ENCODE results near the gene CFAP57. TPM values are rescaled to one million over a fixed set of nuclear protein-coding genes. Genes with fewer than 3 reads are reported as not detected.

Gene CFAP57
- total and polyA plus RNA-seq, 2 donors (not counting 1 experiment from before 2014, with no cell fraction given), result 0.07 to 0.44 TPM

- peak overlapping the region; percentile 68 to 69 for H3K27ac ChIP-seq (ENCODE audit: low read length in 2 of 2)
- peak overlapping the region; percentile 80 for H2AFZ ChIP-seq (ENCODE audit: insufficient read depth, low read depth, low read length, poor library complexity, severe bottlenecking)
- H3K27me3 ChIP-seq (replicated peaks in 1 of 4; ENCODE audit: control extremely low read depth in 1 of 4, control insufficient read depth in 3 of 4, insufficient read depth in 4 of 4, low read length in 3 of 4), result no peaks in the 10 kb centered on the region
- DNase-seq (no peak), ATAC-seq (ENCODE audit: low read depth) (no peak)
- H3K9me3 ChIP-seq (ENCODE audit: control extremely low read depth in 1 of 3, control insufficient read depth in 2 of 3, insufficient read depth in 1 of 3, low read length in 2 of 3), result no peaks in the 10 kb centered on the region
- WGBS (ENCODE audit: insufficient coverage), result no CpG with 5 or more reads among the region's 1 CpG
- no peaks in the 10 kb centered on the region for H3K79me2 ChIP-seq (ENCODE audit: control insufficient read depth, insufficient read depth, low read length)
- no peaks in the 10 kb centered on the region for H3K27me3 Mint-ChIP-seq
- H3K4me3 Mint-ChIP-seq, result peak overlapping the region; percentile 67
- H3K4me2 ChIP-seq (replicated peaks; ENCODE audit: low read depth, low read length, poor library complexity, severe bottlenecking), result peak overlapping the region; percentile 58
- POLR2A ChIA-PET, result no interaction called here
- H3K4me1 Mint-ChIP-seq, result peaks cover 27% of the 10 kb centered on the region
- peak overlapping the region; percentile 96 for H3K27ac Mint-ChIP-seq
- peak overlapping the region; percentile 13 for H3K9ac ChIP-seq (ENCODE audit: low read length)
- no peaks in the 10 kb centered on the region for H4K20me1 ChIP-seq (ENCODE audit: control insufficient read depth, insufficient read depth, low read length, poor library complexity, severe bottlenecking)
- no peaks in the 10 kb centered on the region for H3K9me3 Mint-ChIP-seq (ENCODE audit: insufficient read depth)
- TF ChIP-seq CTCF (IDR thresholded peaks at IDR 0.05) (no peak), EZH2 (IDR thresholded peaks at IDR 0.05; ENCODE audit: borderline replicate concordance, insufficient read depth, low read depth, low read length, poor library complexity, severe bottlenecking) (no peak)
- H3K36me3 ChIP-seq (replicated peaks in 1 of 2; ENCODE audit: control extremely low read depth in 1 of 2, control insufficient read depth in 1 of 2, extremely low read depth in 1 of 2, insufficient read depth in 2 of 2, low read length in 1 of 2), result no peaks in the 10 kb centered on the region
- peaks cover 23 to 26% of the 10 kb centered on the region in 2 donors for H3K4me1 ChIP-seq (ENCODE audit: control insufficient read depth in 2 of 2, insufficient read depth in 2 of 2, low read length in 2 of 2)
- peak overlapping the region in 1 of 5 experiments; percentile 21 for H3K4me3 ChIP-seq (ENCODE audit: control extremely low read depth in 1 of 5, extremely low read depth in 1 of 5, insufficient read depth in 1 of 5, low read depth in 2 of 5, low read length in 4 of 5)
- CTCF ChIA-PET, result interaction anchor here (1.0 to 17.5 kb wide), 4 partner anchors 148 to 309 kb away, joined by 3 to 332 read pairs (median 4); no protein-coding TSS in a partner anchor
- intact Hi-C loops (cut with micrococcal nuclease), result loop anchor here (2.0 kb wide), 1 partner anchor 17 kb away; no protein-coding TSS in a partner anchor
Measured at GRCh38 chr1:43221797-43222196, 49.7 kb downstream of the CFAP57 start.

GRCh38 chr1:43222879-43223278 lies 50.7 kb downstream of the CFAP57 start:
- Mint-ChIP-seq H3K27me3 (no peaks in the 10 kb centered on the region), H3K4me1 (peaks cover 30% of the 10 kb centered on the region), H3K27ac (peak overlapping the region; percentile 96), H3K9me3 (ENCODE audit: insufficient read depth) (no peaks in the 10 kb centered on the region), H3K4me3 (no peak overlapping the region)
- 92% methylated on average over 7 of the region's 9 CpGs for WGBS (ENCODE audit: insufficient coverage)
- H2AFZ ChIP-seq (ENCODE audit: insufficient read depth, low read depth, low read length, poor library complexity, severe bottlenecking), result no peak overlapping the region
- H3K4me2 ChIP-seq (replicated peaks; ENCODE audit: low read depth, low read length, poor library complexity, severe bottlenecking), result no peak overlapping the region
- TF ChIP-seq EZH2 (IDR thresholded peaks at IDR 0.05; ENCODE audit: borderline replicate concordance, insufficient read depth, low read depth, low read length, poor library complexity, severe bottlenecking), result no peak
- TF ChIP-seq CTCF (IDR thresholded peaks at IDR 0.05), result no peak
- no peaks in the 10 kb centered on the region for H3K9me3 ChIP-seq (ENCODE audit: control extremely low read depth in 1 of 3, control insufficient read depth in 2 of 3, insufficient read depth in 1 of 3, low read length in 2 of 3)
- H3K27me3 ChIP-seq (replicated peaks in 1 of 4; ENCODE audit: control extremely low read depth in 1 of 4, control insufficient read depth in 3 of 4, insufficient read depth in 4 of 4, low read length in 3 of 4), result no peaks in the 10 kb centered on the region
- H3K79me2 ChIP-seq (ENCODE audit: control insufficient read depth, insufficient read depth, low read length), result no peaks in the 10 kb centered on the region
- H3K4me3 ChIP-seq (ENCODE audit: control extremely low read depth in 1 of 5, extremely low read depth in 1 of 5, insufficient read depth in 1 of 5, low read depth in 2 of 5, low read length in 4 of 5), result no peak overlapping the region
- no peak overlapping the region for H3K9ac ChIP-seq (ENCODE audit: low read length)
- POLR2A ChIA-PET, result interaction anchor here (0.6 kb wide), 1 partner anchor 369 kb away, joined by 6 read pairs; no protein-coding TSS in a partner anchor
- H4K20me1 ChIP-seq (ENCODE audit: control insufficient read depth, insufficient read depth, low read length, poor library complexity, severe bottlenecking), result no peaks in the 10 kb centered on the region
- DNase-seq, result no peak
- intact Hi-C loops (cut with micrococcal nuclease), result no loop called here
- H3K4me1 ChIP-seq (ENCODE audit: control insufficient read depth in 2 of 2, insufficient read depth in 2 of 2, low read length in 2 of 2), result peaks cover 26 to 30% of the 10 kb centered on the region in 2 donors
- no peak overlapping the region for H3K27ac ChIP-seq (ENCODE audit: low read length in 2 of 2)
- H3K36me3 ChIP-seq (replicated peaks in 1 of 2; ENCODE audit: control extremely low read depth in 1 of 2, control insufficient read depth in 1 of 2, extremely low read depth in 1 of 2, insufficient read depth in 2 of 2, low read length in 1 of 2), result no peaks in the 10 kb centered on the region
- ATAC-seq (ENCODE audit: low read depth), result no peak
- CTCF ChIA-PET, result interaction anchor here (1.4 to 17.5 kb wide), 3 partner anchors 16 to 310 kb away, joined by 5 to 332 read pairs (median 9); no protein-coding TSS in a partner anchor
